ENCODE data around the gene CCR7. TPM values are rescaled to one million over a fixed set of nuclear protein-coding genes. Genes with fewer than 3 reads are reported as not detected.

The CCR7 gene
- total and polyA plus RNA-seq, 2 of the 4 experiments (the other 2 are of a cell fraction), result 0.14 to 0.36 TPM

DNA sequence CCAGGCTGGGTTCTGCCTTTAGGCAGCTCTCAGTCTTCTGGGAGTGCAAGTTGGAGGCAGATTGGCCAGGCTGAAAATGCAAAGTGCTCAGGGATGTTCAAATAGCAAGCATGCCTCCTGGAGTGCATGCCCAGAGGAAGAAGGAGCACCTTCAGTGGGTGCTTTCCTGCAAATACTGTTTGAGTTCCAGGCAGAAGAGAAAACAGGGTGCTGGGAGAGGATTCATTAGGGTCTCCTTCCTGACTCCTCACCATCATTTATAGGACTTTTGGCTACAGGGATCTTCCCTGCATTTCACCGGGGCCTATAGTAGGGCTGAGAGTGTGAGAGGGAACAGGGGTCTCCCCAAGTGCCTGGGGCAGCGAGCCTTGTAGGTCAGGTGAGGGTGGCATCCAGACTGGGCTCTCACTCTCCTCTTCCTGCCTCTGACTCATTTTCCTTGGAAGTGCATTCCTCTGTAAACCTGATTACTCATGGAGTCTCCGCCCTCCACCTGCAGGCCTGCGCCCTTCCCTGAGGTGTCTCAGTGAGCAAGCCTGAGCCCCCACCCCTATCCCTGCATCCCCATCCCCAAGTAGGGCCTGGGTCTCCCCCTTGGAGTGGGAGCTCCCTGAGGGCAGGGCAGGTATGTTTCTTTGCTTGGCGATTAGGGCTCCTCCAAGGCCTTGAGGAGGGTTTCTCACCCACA lies 46.7 kb downstream of the CCR7 start (continued):
- TF ChIP-seq, protein P1, sequence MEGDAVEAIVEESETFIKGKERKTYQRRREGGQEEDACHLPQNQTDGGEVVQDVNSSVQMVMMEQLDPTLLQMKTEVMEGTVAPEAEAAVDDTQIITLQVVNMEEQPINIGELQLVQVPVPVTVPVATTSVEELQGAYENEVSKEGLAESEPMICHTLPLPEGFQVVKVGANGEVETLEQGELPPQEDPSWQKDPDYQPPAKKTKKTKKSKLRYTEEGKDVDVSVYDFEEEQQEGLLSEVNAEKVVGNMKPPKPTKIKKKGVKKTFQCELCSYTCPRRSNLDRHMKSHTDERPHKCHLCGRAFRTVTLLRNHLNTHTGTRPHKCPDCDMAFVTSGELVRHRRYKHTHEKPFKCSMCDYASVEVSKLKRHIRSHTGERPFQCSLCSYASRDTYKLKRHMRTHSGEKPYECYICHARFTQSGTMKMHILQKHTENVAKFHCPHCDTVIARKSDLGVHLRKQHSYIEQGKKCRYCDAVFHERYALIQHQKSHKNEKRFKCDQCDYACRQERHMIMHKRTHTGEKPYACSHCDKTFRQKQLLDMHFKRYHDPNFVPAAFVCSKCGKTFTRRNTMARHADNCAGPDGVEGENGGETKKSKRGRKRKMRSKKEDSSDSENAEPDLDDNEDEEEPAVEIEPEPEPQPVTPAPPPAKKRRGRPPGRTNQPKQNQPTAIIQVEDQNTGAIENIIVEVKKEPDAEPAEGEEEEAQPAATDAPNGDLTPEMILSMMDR (conservative IDR thresholded peaks at IDR 0.05; ENCODE audit: low read depth, low read length), result no peak
- no peak for TF ChIP-seq RCOR1 (IDR thresholded peaks at IDR 0.05; ENCODE audit: insufficient replicate concordance, low read length)
- no peak for TF ChIP-seq POLR2A (IDR thresholded peaks at IDR 0.05; ENCODE audit: low read depth, low read length)
- no peak for TF ChIP-seq RAD21 (IDR thresholded peaks at IDR 0.05; ENCODE audit: low read length)
- TF ChIP-seq MXI1 (IDR thresholded peaks at IDR 0.05; ENCODE audit: borderline replicate concordance, low read depth, low read length), result no peak
- no peak for TF ChIP-seq BHLHE40 (IDR thresholded peaks at IDR 0.05; ENCODE audit: low read depth, low read length)
- TF ChIP-seq, protein P2, sequence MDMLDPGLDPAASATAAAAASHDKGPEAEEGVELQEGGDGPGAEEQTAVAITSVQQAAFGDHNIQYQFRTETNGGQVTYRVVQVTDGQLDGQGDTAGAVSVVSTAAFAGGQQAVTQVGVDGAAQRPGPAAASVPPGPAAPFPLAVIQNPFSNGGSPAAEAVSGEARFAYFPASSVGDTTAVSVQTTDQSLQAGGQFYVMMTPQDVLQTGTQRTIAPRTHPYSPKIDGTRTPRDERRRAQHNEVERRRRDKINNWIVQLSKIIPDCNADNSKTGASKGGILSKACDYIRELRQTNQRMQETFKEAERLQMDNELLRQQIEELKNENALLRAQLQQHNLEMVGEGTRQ (IDR thresholded peaks at IDR 0.05; ENCODE audit: low read depth, low read length), result no peak

Measured in IMR-90 (cell line).